A673 (cell line): ENCODE measurements around the gene MAB21L1. TPM values are rescaled to one million over a fixed set of nuclear protein-coding genes. Genes with fewer than 3 reads are reported as not detected.

ENCODE experiments used
- BruUV-seq: library from RNA; stranded (reverse); fragments of 400-500 nt; replicated peaks from 2 replicates; lab custom pipeline; 2021; lab: Mats Ljungman, UMichigan
- CTCF ChIA-PET: fragments of 300-600 bp; sonication (Branson Sonifier 250); formaldehyde crosslinking; loops from one replicate; lab custom pipeline; 2022; ENCODE audit warnings: antibody characterized with exemption; lab: Charles Lee
- POLR2A ChIA-PET: fragments of 300-600 bp; sonication (Branson Sonifier 250); formaldehyde crosslinking; loops from one replicate; lab custom pipeline; 2022; ENCODE audit warnings: antibody characterized with exemption; ENCODE audit not compliant: low non-redundant PET; lab: Charles Lee
- DNase-seq: peaks from one replicate; pipeline ENCODE4 v3.0.0-alpha.2; 2015; ENCODE audit warnings: low spot score
- H3K27ac ChIP-seq: fragments of 200-600 bp; sonication (generic); 2 replicates; pipeline ENCODE4 v1.5.1; 2016; ENCODE audit warnings: mixed run types, low read depth, mild to moderate bottlenecking, mixed read lengths, antibody characterized with exemption, low read length; ENCODE audit not compliant: poor library complexity, severe bottlenecking
- H3K27me3 ChIP-seq: fragments of 200-600 bp; sonication (generic); replicated peaks from 2 replicates; pipeline ENCODE4 v1.6.1; 2017; ENCODE audit warnings: mixed run types, low read depth, mild to moderate bottlenecking, mixed read lengths, antibody characterized with exemption, low read length; ENCODE audit not compliant: insufficient read depth, poor library complexity
- H3K36me3 ChIP-seq: fragments of 200-600 bp; sonication (generic); 2 replicates; pipeline ENCODE4 v1.6.1; 2016; ENCODE audit warnings: mixed run types, mild to moderate bottlenecking, mixed read lengths, antibody characterized with exemption, low read length; ENCODE audit not compliant: insufficient read depth, poor library complexity, severe bottlenecking
- H3K4me1 ChIP-seq: fragments of 200-600 bp; sonication (generic); 2 replicates; pipeline ENCODE4 v1.6.1; 2017; ENCODE audit warnings: mixed run types, mild to moderate bottlenecking, mixed read lengths, antibody characterized with exemption, low read length; ENCODE audit not compliant: insufficient read depth, poor library complexity, severe bottlenecking
- H3K4me3 ChIP-seq: fragments of 200-600 bp; sonication (generic); 2 replicates; pipeline ENCODE4 v1.5.1; 2016; ENCODE audit warnings: low read depth, mixed run types, mild to moderate bottlenecking, mixed read lengths, low read length; ENCODE audit not compliant: poor library complexity, severe bottlenecking
- H3K9me3 ChIP-seq: fragments of 200-600 bp; sonication (generic); 2 replicates; pipeline ENCODE4 v1.6.1; 2016; ENCODE audit warnings: mixed run types, low read depth, mild to moderate bottlenecking, mixed read lengths, antibody characterized with exemption, low read length; ENCODE audit not compliant: poor library complexity, severe bottlenecking
- CTCF ChIP-seq: fragments of 300-800, 200-600 bp; sonication (generic); conservative IDR thresholded peaks from 2 replicates; pipeline ENCODE4 v1.5.1; 2017; ENCODE audit warnings: low read depth, mild to moderate bottlenecking, antibody characterized with exemption, low read length, moderate library complexity, mixed read lengths
- EZH2 ChIP-seq: fragments of 200-600 bp; sonication (generic); IDR thresholded peaks from 2 replicates; pipeline ENCODE4 v1.6.1; 2017; ENCODE audit warnings: borderline replicate concordance, low read depth, mild to moderate bottlenecking, mixed read lengths, antibody characterized with exemption, low read length; ENCODE audit not compliant: poor library complexity, severe bottlenecking
- intact Hi-C: fragments of 100-400 bp; cut with micrococcal nuclease; formaldehyde crosslinking; loops from one replicate; pipeline ENCODE4 v1.10.0; 2022; ENCODE audit not compliant: unreplicated experiment
- total RNA-seq: library from RNA; stranded (reverse); gene quantifications from 2 replicates; pipeline ENCODE4 v1.2.3, GENCODE V29; 2021

The MAB21L1 gene
- total RNA-seq, 1 experiment from 2014 or later: not detected

- Histone ChIP-seq H3K4me3 (no peak overlapping the region), H3K9me3 (no peaks in the 10 kb centered on the region), H3K36me3 (no peaks in the 10 kb centered on the region), H3K27ac (no peak overlapping the region), H3K4me1 (peaks cover 5% of the 10 kb centered on the region), H3K27me3 (no peaks in the 10 kb centered on the region)
- no peak for DNase-seq
- POLR2A ChIA-PET: no interaction called here
- no TSS peak for BruUV-seq
- CTCF ChIA-PET: no interaction called here
- TF ChIP-seq CTCF (no peak), EZH2 (no peak)
- intact Hi-C loops: no loop called here
Measured at GRCh38 chr13:35482527-35482926, 6.0 kb upstream of the MAB21L1 start.

DNA sequence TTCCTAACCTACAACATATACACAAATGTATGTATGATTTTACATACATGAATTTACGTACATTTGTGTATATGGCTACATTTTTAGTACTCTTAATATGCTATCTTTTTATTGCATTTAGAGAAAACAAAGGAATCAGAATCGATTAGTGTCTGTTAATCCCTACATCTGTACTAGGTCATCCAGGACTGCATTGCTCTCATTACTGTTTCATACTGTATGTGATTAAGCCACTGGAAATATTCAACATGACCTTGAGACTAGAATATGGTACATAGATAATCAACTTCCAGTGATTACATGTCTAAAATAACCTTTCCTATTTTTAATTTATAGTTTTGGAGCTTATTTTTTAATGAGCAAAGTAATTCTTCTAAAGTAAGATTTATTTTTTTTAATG lies 5.3 kb upstream of the MAB21L1 start:
- TF ChIP-seq CTCF (no peak), EZH2 (no peak)
- ChIA-PET CTCF (no interaction called here), POLR2A (no interaction called here)
- Histone ChIP-seq H3K4me1 (peaks cover 5% of the 10 kb centered on the region), H3K36me3 (no peaks in the 10 kb centered on the region), H3K27me3 (no peaks in the 10 kb centered on the region), H3K27ac (no peak overlapping the region), H3K4me3 (no peak overlapping the region), H3K9me3 (no peaks in the 10 kb centered on the region)
- DNase-seq: no peak
- no TSS peak for BruUV-seq
- intact Hi-C loops: no loop called here

DNA sequence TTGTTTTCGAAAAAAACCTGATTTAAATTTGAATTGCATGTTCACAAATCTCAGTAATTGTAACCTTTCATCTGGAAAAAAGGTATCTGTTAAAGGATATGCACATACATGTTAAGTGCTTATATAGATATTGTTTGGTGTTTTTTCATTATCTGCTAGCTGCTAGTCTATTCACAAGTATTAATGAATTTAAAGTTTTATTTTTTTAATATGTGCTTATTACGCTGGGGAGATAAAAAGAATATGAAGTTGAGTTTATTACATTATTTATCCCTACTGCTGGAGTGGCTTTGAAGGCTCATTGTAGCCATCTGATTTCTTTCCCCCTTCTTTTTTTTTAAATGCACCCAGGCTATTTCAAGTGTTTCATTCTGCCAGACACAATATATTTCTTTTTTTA lies 3.9 kb upstream of the MAB21L1 start:
- H3K27me3 ChIP-seq: no peaks in the 10 kb centered on the region
- intact Hi-C loops: no loop called here

More for the DNA sequence above, 3.9 kb upstream of the MAB21L1 start:
- H3K27ac ChIP-seq: no peak overlapping the region
- H3K4me3 ChIP-seq: no peak overlapping the region
- POLR2A ChIA-PET: no interaction called here
- DNase-seq: no peak
- H3K4me1 ChIP-seq: peaks cover 4% of the 10 kb centered on the region
- H3K36me3 ChIP-seq: no peaks in the 10 kb centered on the region
- CTCF ChIA-PET: no interaction called here
- H3K9me3 ChIP-seq: no peaks in the 10 kb centered on the region
- TF ChIP-seq CTCF: no peak
- TF ChIP-seq EZH2: no peak
- no TSS peak for BruUV-seq
